HG03457 (cell line): ENCODE data around the gene ATXN1.
A peak's percentile ranks its signal among the peaks of the same experiment; 100 is the strongest.

ENCODE experiments used
- ATAC-seq: cut with Tn5 transposase; IDR thresholded peaks from one replicate; pipeline ENCODE4 v1.9.1; 2021; ENCODE audit warnings: moderate number of reproducible peaks; ENCODE audit not compliant: unreplicated experiment

Gene ATXN1

GRCh38 chr6:16354692-16355091, 406.6 kb downstream of the ATXN1 start:
- ATAC-seq = no peak

GRCh38 chr6:16352821-16353438, 408.3 kb downstream of the ATXN1 start:
- no peak for ATAC-seq

GRCh38 chr6:16352258-16352635, 409.0 kb downstream of the ATXN1 start:
- ATAC-seq = no peak

- ATAC-seq = no peak
These were observed 411.7 kb downstream of the ATXN1 start for GRCh38 chr6:16349544-16349943.

GRCh38 chr6:16346831-16347230, 414.4 kb downstream of the ATXN1 start:
- ATAC-seq = no peak

- no peak for ATAC-seq
These were observed 415.6 kb downstream of the ATXN1 start for GRCh38 chr6:16345449-16346330.

DNA sequence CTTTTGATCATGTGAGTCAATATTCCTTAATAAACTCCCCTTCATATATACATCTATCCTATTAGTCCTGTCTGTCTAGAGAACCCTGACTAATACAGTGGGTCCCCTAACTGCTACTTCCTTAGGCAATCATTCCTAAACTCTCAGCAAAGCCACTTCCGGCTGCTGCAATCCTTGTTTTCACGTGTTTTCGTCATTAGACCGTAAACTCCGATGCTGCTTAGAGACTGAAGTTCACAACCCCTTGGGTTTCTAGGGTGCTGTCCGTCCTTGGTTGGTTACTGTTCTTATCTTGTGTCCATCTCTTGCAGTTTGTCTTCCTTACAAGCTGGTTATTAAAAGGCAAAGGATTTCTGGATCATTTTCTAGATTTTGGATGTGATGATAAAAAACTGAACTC, 416.5 kb downstream of the ATXN1 start:
- no peak for ATAC-seq

- ATAC-seq = no peak
These were observed 417.7 kb downstream of the ATXN1 start for GRCh38 chr6:16343593-16343992.

DNA sequence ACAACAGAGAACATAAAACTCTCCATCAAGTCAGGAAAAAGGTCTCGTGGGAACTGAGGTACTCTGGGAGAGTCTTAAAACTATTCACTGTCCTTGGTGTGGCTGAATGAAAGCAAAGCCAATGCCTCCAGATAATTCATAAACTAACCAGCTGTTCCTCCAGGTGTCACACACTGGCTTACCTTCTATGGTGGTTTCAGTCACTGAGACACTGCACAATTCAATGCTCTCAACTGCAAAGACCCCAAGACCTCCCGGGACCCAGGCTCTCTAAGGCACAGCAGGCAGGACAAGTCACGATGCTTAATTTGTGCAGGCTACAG, 422.0 kb downstream of the ATXN1 start:
- no peak for ATAC-seq

DNA sequence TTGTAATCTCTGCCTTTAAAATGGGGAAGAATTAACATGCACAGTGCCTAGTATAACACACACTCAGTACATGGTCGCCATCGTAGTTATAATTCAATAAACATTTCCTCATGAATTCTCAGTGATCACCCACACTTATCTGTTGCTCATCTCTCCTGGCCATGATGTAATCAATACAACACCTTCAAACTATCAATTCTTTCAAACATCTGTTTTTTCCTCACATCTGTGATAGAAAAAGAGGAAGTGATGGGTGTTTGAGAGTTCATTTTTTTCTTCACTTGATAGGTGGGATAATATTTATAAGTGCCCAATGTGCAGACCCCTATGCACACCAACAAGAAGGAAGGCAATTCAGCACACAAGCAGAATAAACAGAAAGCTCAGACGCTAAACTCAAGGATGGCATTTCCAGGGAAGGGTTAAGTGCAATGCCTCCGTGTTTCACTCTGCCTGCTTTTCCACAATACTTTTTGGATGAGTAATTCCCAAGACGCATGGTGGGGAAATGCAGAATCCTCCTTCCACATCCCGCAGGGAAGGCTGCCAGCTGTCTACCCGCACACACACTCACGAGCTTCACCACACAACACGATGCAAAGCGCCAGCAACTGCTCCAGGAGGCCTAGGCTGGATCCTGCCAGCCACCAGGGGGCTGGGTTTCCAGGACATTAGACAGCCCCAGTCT, 422.5 kb downstream of the ATXN1 start:
- no peak for ATAC-seq

DNA sequence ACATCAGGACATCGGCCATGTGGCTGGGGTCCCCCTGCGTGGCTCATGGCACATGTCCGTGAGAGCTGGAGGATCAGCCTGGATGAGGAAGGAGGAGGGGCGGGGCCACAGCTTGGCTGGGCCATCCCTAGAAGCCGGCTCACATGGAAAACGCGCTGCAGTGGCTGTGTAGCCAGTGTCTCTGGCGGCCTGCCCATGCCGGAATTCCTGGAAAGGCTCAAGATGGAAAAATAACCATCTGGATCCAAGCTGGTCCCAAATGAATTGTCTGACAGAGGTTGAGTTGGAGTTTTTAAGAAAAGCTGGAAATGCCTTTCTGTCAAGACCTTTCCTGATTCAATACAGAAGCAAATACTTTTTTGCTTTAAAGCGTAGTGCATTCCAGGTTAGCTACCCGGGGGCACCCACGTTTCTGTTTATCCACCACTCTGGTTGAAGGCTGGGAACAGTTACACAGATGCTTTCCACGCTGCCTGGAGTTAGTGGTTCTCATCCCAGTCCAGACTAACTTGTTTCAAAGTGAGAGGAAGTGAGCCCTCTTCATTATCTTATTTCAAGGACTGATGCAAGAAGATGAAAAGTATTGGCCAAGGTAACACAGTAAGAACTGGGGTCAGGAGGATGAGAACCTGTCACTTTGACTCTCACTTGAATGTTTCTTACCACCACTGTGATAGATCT, 423.8 kb downstream of the ATXN1 start:
- no peak for ATAC-seq

DNA sequence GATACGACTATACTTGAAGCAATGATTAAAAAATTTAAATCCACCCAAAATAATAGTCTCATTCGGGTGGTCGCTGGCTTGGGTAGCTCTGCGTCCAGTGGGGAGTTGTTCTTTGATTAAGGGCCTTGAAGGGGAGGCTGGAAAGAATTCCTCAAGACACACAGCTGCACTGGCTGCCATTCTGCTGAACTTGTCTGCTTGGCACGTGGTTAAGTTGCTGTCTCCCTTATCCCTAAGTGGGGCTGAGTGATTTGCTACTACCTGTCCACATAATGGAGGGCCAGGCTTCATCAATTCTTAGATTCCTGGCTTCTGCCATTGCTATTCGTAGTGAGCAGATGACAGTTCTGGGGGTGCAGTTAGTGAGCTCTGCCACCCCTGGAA, 424.4 kb downstream of the ATXN1 start:
- no peak for ATAC-seq

- no peak for ATAC-seq
These were observed 425.0 kb downstream of the ATXN1 start for GRCh38 chr6:16336056-16336818.

GRCh38 chr6:16335176-16335575, 426.1 kb downstream of the ATXN1 start:
- no peak for ATAC-seq

- ATAC-seq = no peak
These were observed 426.6 kb downstream of the ATXN1 start for GRCh38 chr6:16334671-16335070.

DNA sequence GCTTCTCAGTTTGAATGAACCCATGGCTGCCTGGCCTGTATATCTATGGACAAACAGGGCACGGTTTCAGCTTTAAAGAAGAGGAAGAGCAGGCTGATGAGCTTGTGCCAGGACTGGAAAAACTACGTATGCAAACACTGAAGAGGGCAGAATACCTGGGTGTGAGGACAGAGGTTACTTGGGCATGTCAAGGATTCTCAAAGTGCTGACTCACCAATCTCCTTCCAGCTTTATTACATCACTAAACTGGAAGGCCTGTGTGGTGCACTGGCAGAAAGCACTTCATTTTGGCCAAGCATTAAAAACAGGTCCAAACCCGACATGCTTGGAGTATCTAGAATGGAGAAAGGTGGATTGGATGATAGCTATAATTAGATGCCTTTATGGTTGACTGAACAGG, 427.7 kb downstream of the ATXN1 start:
- ATAC-seq = no peak

- ATAC-seq = peak; percentile 85
These were observed 429.1 kb downstream of the ATXN1 start for GRCh38 chr6:16332175-16332542.

- no peak for ATAC-seq
These were observed 429.7 kb downstream of the ATXN1 start for GRCh38 chr6:16331384-16332174.

GRCh38 chr6:16329233-16329632, 432.0 kb downstream of the ATXN1 start:
- no peak for ATAC-seq

DNA sequence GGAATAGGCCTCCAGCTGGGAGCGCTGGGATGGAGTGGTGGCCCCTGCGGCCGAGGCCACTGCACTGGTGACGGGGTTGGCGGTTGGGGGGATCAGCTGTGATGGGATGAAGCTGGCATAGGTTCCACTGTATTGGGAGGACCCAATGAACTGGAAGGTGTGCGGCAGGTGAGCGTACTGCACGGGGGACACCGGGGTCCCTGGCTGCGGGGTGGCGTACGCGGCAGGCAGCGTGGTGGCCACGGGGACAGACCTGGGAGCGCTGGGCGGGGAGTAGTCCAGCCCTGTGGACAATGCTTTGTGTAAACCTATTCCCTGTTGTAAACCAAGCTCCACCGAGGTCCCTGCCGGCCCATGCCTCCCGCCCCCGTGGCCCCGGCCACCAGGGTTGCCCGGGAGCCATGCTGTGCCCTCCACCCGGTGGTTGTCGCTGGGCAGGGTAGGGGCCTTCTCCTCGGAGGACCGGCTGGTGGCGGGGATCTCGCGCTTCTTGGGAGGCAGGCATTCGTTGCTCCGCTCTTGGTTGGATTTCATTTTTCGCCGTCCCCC, 433.4 kb downstream of the ATXN1 start:
- ATAC-seq = no peak
